H9 (cell line): ENCODE data around the gene MICU1. TPM values are rescaled to one million over a fixed set of nuclear protein-coding genes. Genes with fewer than 3 reads are reported as not detected.

Experiments
- DNase-seq: peaks from one replicate; pipeline ENCODE4 v3.0.0-alpha.2; 2017
- H2AFZ ChIP-seq: one replicate; pipeline ENCODE4 v1.6.1; 2013; ENCODE audit warnings: mild to moderate bottlenecking, low read length, control low read depth, moderate library complexity
- H2AK5ac ChIP-seq: 2 replicates; pipeline ENCODE4 v1.6.1; 2013; ENCODE audit warnings: low read length, control low read depth, mixed read lengths; ENCODE audit not compliant: insufficient read length
- H2BK120ac ChIP-seq: one replicate; pipeline ENCODE4 v1.6.1; 2013; ENCODE audit warnings: low read depth, mild to moderate bottlenecking, low read length, control low read depth, inconsistent platforms; ENCODE audit not compliant: poor library complexity, severe bottlenecking
- H2BK12ac ChIP-seq: 2 replicates; pipeline ENCODE4 v1.6.1; 2013; ENCODE audit warnings: low read length, control low read depth, mixed read lengths, low read depth; ENCODE audit not compliant: insufficient read length
- H2BK15ac ChIP-seq: 2 replicates; pipeline ENCODE4 v1.6.1; 2013; ENCODE audit warnings: low read depth, low read length, control low read depth
- H2BK20ac ChIP-seq: one replicate; pipeline ENCODE4 v1.6.1; 2013; ENCODE audit warnings: low read depth, mild to moderate bottlenecking, low read length, control low read depth, inconsistent platforms; ENCODE audit not compliant: poor library complexity, severe bottlenecking
- H2BK5ac ChIP-seq: 2 replicates; pipeline ENCODE4 v1.6.1; 2013; ENCODE audit warnings: low read length, control low read depth, mixed read lengths; ENCODE audit not compliant: insufficient read length
- H3K14ac ChIP-seq: 2 replicates; pipeline ENCODE4 v1.6.1; 2013; ENCODE audit warnings: low read length, control low read depth; ENCODE audit not compliant: insufficient read depth
- H3K18ac ChIP-seq: 2 replicates; pipeline ENCODE4 v1.6.1; 2013; ENCODE audit warnings: low read depth, mild to moderate bottlenecking, mixed read lengths, low read length, control low read depth; ENCODE audit not compliant: insufficient read length
- H3K23ac ChIP-seq: 2 replicates; pipeline ENCODE4 v1.6.1; 2013; ENCODE audit warnings: low read length, control low read depth, mixed read lengths, low read depth; ENCODE audit not compliant: insufficient read length
- H3K23me2 ChIP-seq: 2 replicates; pipeline ENCODE4 v1.6.1; 2013; ENCODE audit warnings: low read depth, mild to moderate bottlenecking, mixed read lengths, low read length, control low read depth; ENCODE audit not compliant: insufficient read length, poor library complexity, severe bottlenecking
- H3K27ac ChIP-seq: 2 replicates; pipeline ENCODE4 v1.5.1; 2013; ENCODE audit warnings: low read length, control low read depth, mixed read lengths, low read depth; ENCODE audit not compliant: insufficient read length
- H3K27me3 ChIP-seq: 2 replicates; pipeline ENCODE4 v1.6.1; 2013; ENCODE audit warnings: low read length, control low read depth, inconsistent platforms; ENCODE audit not compliant: insufficient read depth
- H3K4ac ChIP-seq: 2 replicates; pipeline ENCODE4 v1.6.1; 2013; ENCODE audit warnings: low read depth, mild to moderate bottlenecking, control low read depth, inconsistent platforms, low read length, moderate library complexity
- H3K4me1 ChIP-seq: 2 replicates; pipeline ENCODE4 v1.6.1; 2013; ENCODE audit warnings: low read length, control low read depth, inconsistent platforms; ENCODE audit not compliant: insufficient read depth
- H3K4me2 ChIP-seq: 2 replicates; pipeline ENCODE4 v1.6.1; 2013; ENCODE audit warnings: low read length, control low read depth, mixed read lengths; ENCODE audit not compliant: insufficient read length, insufficient read depth
- H3K56ac ChIP-seq: 2 replicates; pipeline ENCODE4 v1.6.1; 2013; ENCODE audit warnings: low read depth, mild to moderate bottlenecking, mixed read lengths, low read length, control low read depth; ENCODE audit not compliant: insufficient read length
- H3K79me1 ChIP-seq: 2 replicates; pipeline ENCODE4 v1.6.1; 2013; ENCODE audit warnings: low read depth, mild to moderate bottlenecking, moderate library complexity, low read length, control low read depth, inconsistent platforms; ENCODE audit not compliant: insufficient read depth, poor library complexity, severe bottlenecking
- H3K79me2 ChIP-seq: 2 replicates; pipeline ENCODE4 v1.6.1; 2013; ENCODE audit warnings: low read length, control low read depth, inconsistent platforms; ENCODE audit not compliant: insufficient read depth
- H3K9ac ChIP-seq: 2 replicates; pipeline ENCODE4 v1.6.1; 2013; ENCODE audit warnings: low read length, control low read depth, mixed read lengths; ENCODE audit not compliant: insufficient read length; ENCODE audit errors: extremely low read depth
- H3K9me3 ChIP-seq: one replicate; pipeline ENCODE4 v1.6.1; 2013; ENCODE audit warnings: low read depth, low read length, inconsistent platforms; ENCODE audit not compliant: control insufficient read depth
- H3T11ph ChIP-seq: one replicate; pipeline ENCODE4 v1.6.1; 2013; ENCODE audit warnings: mild to moderate bottlenecking, low read length, control low read depth, inconsistent platforms
- H4K20me1 ChIP-seq: one replicate; pipeline ENCODE4 v1.6.1; 2013; ENCODE audit not compliant: control insufficient read depth, insufficient read length, insufficient read depth
- H4K5ac ChIP-seq: 2 replicates; pipeline ENCODE4 v1.6.1; 2013; ENCODE audit warnings: low read depth, mild to moderate bottlenecking, mixed read lengths, low read length, control low read depth; ENCODE audit not compliant: insufficient read length
- H4K8ac ChIP-seq: replicated peaks from 2 replicates; pipeline ENCODE4 v1.6.1; 2013; ENCODE audit warnings: low read length, control low read depth, mixed read lengths, low read depth; ENCODE audit not compliant: insufficient read length
- H4K91ac ChIP-seq: 2 replicates; pipeline ENCODE4 v1.6.1; 2013; ENCODE audit warnings: low read depth, mild to moderate bottlenecking, moderate library complexity, mixed read lengths, low read length, control low read depth; ENCODE audit not compliant: insufficient read length
- H3K27ac Mint-ChIP-seq, 3 experiments: 2 replicates in 2 of 3; 3 replicates in 1 of 3; pipeline ENCODE4 v1.8.0; 2020 to 2021; ENCODE audit warnings: mixed read lengths in 3 of 3, mild to moderate bottlenecking in 1 of 3, moderate library complexity in 1 of 3
- H3K27me3 Mint-ChIP-seq: 2 replicates; pipeline ENCODE4 v1.8.0; 2021; ENCODE audit warnings: low read depth, mild to moderate bottlenecking, moderate library complexity, mixed read lengths
- H3K36me3 Mint-ChIP-seq, 3 experiments: 2 replicates in 2 of 3; 3 replicates in 1 of 3; pipeline ENCODE4 v1.8.0; 2020 to 2021; ENCODE audit warnings: low read depth in 3 of 3, mixed read lengths in 3 of 3; ENCODE audit not compliant: insufficient read depth in 1 of 3
- H3K4me1 Mint-ChIP-seq, 2 experiments: 2 replicates each; pipeline ENCODE4 v1.8.0; 2020; ENCODE audit warnings: mixed read lengths in 2 of 2
- H3K4me3 Mint-ChIP-seq, 2 experiments: 2 replicates in 1 of 2; 3 replicates in 1 of 2; pipeline ENCODE4 v1.8.0; 2020 to 2021; ENCODE audit warnings: mild to moderate bottlenecking in 2 of 2, mixed read lengths in 2 of 2, moderate library complexity in 1 of 2
- H3K9me3 Mint-ChIP-seq, 2 experiments: 2 replicates in 1 of 2; 3 replicates in 1 of 2; pipeline ENCODE4 v1.8.0; 2020; ENCODE audit warnings: mild to moderate bottlenecking in 2 of 2, mixed read lengths in 2 of 2, moderate library complexity in 1 of 2
- CTCF ChIP-seq: fragments of 200-600 bp; sonication (generic); conservative IDR thresholded peaks from 3 replicates; pipeline ENCODE4 v1.8.0; 2021; ENCODE audit warnings: antibody characterized with exemption, mild to moderate bottlenecking
- WGBS: extraction: QIAGEN DNeasy Blood & Tissue Kit; methylation state at CpG from one replicate; pipeline ENCODE4 v1.1.7; 2013; ENCODE audit warnings: missing lambda C conversion rate, low lambda C conversion rate, mixed read lengths; ENCODE audit not compliant: insufficient read length; ENCODE audit errors: extremely low coverage; 5-methylcytosine and 5-hydroxymethylcytosine counted together
- total RNA-seq: library from RNA; stranded (reverse); gene quantifications from 2 replicates; pipeline ENCODE4 v1.2.1, GENCODE V29; 2021

The MICU1 gene
- total RNA-seq, 1 experiment from 2014 or later: 33.2 TPM

GRCh38 chr10:72389716-72390115 lies 236.2 kb downstream of the MICU1 start:
- Histone ChIP-seq H2BK20ac (no peak overlapping the region), H3K56ac (no peak overlapping the region), H3K14ac (no peak overlapping the region), H3K79me2 (no peaks in the 10 kb centered on the region), H3T11ph (no peak overlapping the region), H4K8ac (no peak overlapping the region), H4K91ac (no peak overlapping the region), H3K23ac (no peak overlapping the region), H2BK15ac (no peak overlapping the region), H3K18ac (no peak overlapping the region), H3K23me2 (no peaks in the 10 kb centered on the region), H4K5ac (no peak overlapping the region), H3K4me1 (0 out of 2 replicates have a peak, but pooled peaks cover 3% of the 10 kb centered on the region), H2BK12ac (no peak overlapping the region), H3K4me2 (no peak overlapping the region), H3K9ac (no peak overlapping the region), H3K4ac (no peak overlapping the region), H2BK120ac (no peak overlapping the region), H3K79me1 (no peaks in the 10 kb centered on the region), H3K27me3 (no peaks in the 10 kb centered on the region), H3K27ac (no peak overlapping the region), H2BK5ac (no peak overlapping the region), H3K9me3 (no peaks in the 10 kb centered on the region), H2AK5ac (no peak overlapping the region), H2AFZ (no peak overlapping the region), H4K20me1 (no peaks in the 10 kb centered on the region)
- DNase-seq: no peak
- H3K4me1 Mint-ChIP-seq: peaks cover 11 to 13% of the 10 kb centered on the region in 2 experiments
- H3K9me3 Mint-ChIP-seq: no peaks in the 10 kb centered on the region
- no peak for TF ChIP-seq CTCF
- 0 out of 7 replicates have a peak, but pooled peaks cover 0 to 1% (median 0%) of the 10 kb centered on the region in 3 experiments for H3K36me3 Mint-ChIP-seq
- H3K27me3 Mint-ChIP-seq: no peaks in the 10 kb centered on the region
- H3K27ac Mint-ChIP-seq: no peak overlapping the region
- no CpG with 5 or more reads among the region's 5 CpGs for WGBS
- H3K4me3 Mint-ChIP-seq: no peak overlapping the region
